K562 (cell line): ENCODE data around the gene RANGAP1. TPM values are rescaled to one million over a fixed set of nuclear protein-coding genes. Genes with fewer than 3 reads are reported as not detected.

Experiments used
- ATF3 ChIP-seq, 2 experiments: fragments of 450-650 bp in 1 of 2; sonication (generic) in 1 of 2; formaldehyde crosslinking in 1 of 2; IDR thresholded peaks in 1 of 2; conservative IDR thresholded peaks in 1 of 2; 2 replicates each; pipeline versions ENCODE4 v1.6.1 to v1.8.1; 2016 to 2023; ENCODE audit warnings: mild to moderate bottlenecking in 2 of 2, moderate library complexity in 2 of 2, inconsistent platforms in 1 of 2, missing genetic modification reagents in 1 of 2
- FIP1L1 ChIP-seq: fragments of 200-400 bp; formaldehyde crosslinking; IDR thresholded peaks from 2 replicates; pipeline ENCODE4 v1.6.1; 2018; ENCODE audit warnings: mild to moderate bottlenecking, low read depth, low read length; ENCODE audit not compliant: poor library complexity, severe bottlenecking
- LEF1 ChIP-seq: fragments of 450-650 bp; IDR thresholded peaks from 2 replicates; pipeline ENCODE4 v1.6.1; 2016; ENCODE audit warnings: mild to moderate bottlenecking
- NFE2 ChIP-seq: IDR thresholded peaks from 2 replicates; pipeline ENCODE4 v1.6.1; 2014; ENCODE audit warnings: antibody characterized with exemption, low read depth
- RREB1 ChIP-seq: fragments of 250-450 bp; sonication (Bioruptor Pico); IDR thresholded peaks from 2 replicates; pipeline ENCODE4 v1.4.0; 2020
- STAG1 ChIP-seq: sonication (generic); formaldehyde crosslinking; IDR thresholded peaks from 2 replicates; pipeline ENCODE4 v1.5.0; 2020; ENCODE audit warnings: missing genetic modification reagents, borderline replicate concordance
- ZKSCAN8 ChIP-seq: fragments of 200-800 bp; sonication (Bioruptor generic); IDR thresholded peaks from 2 replicates; pipeline ENCODE4 v1.6.1; 2016; ENCODE audit warnings: missing genetic modification characterization, missing compliant biosample characterization
- polyA plus RNA-seq, 8 experiments: library from polyadenylated mRNA; depleted of rRNA in 4 of 8; stranded (reverse) in 5 of 8; unstranded in 3 of 8; fragments of >200 nt; fragmentation: Nextera tagmentation in 2 of 8; fragmentation: Illumina TruSeq in 1 of 8; extraction: Ambion mirVana in 2 of 8; extraction: Trizol in 1 of 8; gene quantifications; 2 replicates each; pipeline versions ENCODE4 v1.2.1 to v1.2.3, GENCODE V29; 2011 to 2014; ENCODE audit warnings: inconsistent platforms in 1 of 8, missing spikeins in 1 of 8
- total RNA-seq, 7 experiments: library from RNA; depleted of rRNA in 6 of 7; stranded (reverse); fragments of >200 nt in 6 of 7; fragmentation: Illumina TruSeq in 2 of 7; extraction: Trizol in 2 of 7; gene quantifications; 2 replicates each; pipeline versions ENCODE4 v1.2.1 to v1.2.3, GENCODE V29; 2011 to 2021; ENCODE audit warnings: low replicate concordance in 1 of 7
- TF ChIP-seq, protein P1 (sequence below): fragments of 450-650 bp; IDR thresholded peaks from 2 replicates; pipeline ENCODE4 v1.6.1; 2016; ENCODE audit warnings: missing biosample characterization, missing genetic modification characterization
- TF ChIP-seq, protein P2 (sequence below): fragments of 450-650 bp; IDR thresholded peaks from 2 replicates; pipeline ENCODE4 v1.6.1; 2018; ENCODE audit warnings: mild to moderate bottlenecking, low read depth; ENCODE audit not compliant: partially characterized antibody

The RANGAP1 gene
- total and polyA plus RNA-seq, 9 of the 15 experiments (the other 6 are each of a cell fraction or from before 2014, with no cell fraction given): 2.1 to 104 (median 50.6) TPM

- TF ChIP-seq RREB1 (CRISPR knock-in tag) (no peak), LEF1 (no peak), NFE2 (0 out of 2 replicates have a peak, but pooled peaks have one; percentile 11), ZKSCAN8 (0 out of 2 replicates have a peak, but pooled peaks have one; percentile 25), STAG1 (CRISPR knock-in tag) (no peak), FIP1L1 (no peak), ATF3 (IDR thresholded peaks at IDR 0.05) (peak; percentile 94), ATF3 (CRISPR knock-in tag; conservative IDR thresholded peaks at IDR 0.05) (no peak)
- TF ChIP-seq, protein P1, sequence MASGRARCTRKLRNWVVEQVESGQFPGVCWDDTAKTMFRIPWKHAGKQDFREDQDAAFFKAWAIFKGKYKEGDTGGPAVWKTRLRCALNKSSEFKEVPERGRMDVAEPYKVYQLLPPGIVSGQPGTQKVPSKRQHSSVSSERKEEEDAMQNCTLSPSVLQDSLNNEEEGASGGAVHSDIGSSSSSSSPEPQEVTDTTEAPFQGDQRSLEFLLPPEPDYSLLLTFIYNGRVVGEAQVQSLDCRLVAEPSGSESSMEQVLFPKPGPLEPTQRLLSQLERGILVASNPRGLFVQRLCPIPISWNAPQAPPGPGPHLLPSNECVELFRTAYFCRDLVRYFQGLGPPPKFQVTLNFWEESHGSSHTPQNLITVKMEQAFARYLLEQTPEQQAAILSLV: peak; percentile 69
- TF ChIP-seq, protein P2, sequence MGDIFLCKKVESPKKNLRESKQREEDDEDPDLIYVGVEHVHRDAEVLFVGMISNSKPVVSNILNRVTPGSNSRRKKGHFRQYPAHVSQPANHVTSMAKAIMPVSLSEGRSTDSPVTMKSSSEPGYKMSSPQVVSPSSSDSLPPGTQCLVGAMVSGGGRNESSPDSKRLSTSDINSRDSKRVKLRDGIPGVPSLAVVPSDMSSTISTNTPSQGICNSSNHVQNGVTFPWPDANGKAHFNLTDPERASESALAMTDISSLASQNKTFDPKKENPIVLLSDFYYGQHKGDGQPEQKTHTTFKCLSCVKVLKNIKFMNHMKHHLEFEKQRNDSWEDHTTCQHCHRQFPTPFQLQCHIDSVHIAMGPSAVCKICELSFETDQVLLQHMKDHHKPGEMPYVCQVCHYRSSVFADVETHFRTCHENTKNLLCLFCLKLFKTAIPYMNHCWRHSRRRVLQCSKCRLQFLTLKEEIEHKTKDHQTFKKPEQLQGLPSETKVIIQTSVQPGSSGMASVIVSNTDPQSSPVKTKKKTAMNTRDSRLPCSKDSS: no peak
These were observed 68.3 kb downstream of the RANGAP1 start (continued) for GRCh38 chr22:41217553-41218157.
